Activated naive CD4-positive, alpha-beta T cell (primary cell): Measurements from ENCODE around the gene USP46.

ENCODE experiments used
- DNase-seq, 4 experiments: peaks; one replicate each; lab custom pipeline; 2025; lab: John Stamatoyannopoulos, UW

The USP46 gene

DNA sequence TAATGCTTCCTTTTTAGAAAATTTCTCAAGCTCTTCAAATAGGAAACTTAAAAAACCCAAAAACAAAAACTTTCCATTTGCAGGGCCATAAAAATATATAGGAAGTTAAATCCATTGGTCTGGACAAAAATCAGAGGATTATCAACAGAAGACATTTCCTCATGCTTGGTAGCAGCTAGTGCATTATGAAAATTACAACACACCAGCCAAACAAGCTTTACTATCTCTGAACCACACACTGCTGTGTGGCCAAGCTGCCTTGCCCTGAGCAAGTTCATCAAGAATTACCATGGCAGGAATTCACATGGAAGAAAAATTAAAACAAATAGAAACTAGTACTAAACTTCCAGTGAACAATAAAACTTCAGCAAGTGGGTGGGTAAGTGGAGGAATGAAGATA is 3.6 kb downstream of the USP46 start:
- DNase-seq, result no peak

DNA sequence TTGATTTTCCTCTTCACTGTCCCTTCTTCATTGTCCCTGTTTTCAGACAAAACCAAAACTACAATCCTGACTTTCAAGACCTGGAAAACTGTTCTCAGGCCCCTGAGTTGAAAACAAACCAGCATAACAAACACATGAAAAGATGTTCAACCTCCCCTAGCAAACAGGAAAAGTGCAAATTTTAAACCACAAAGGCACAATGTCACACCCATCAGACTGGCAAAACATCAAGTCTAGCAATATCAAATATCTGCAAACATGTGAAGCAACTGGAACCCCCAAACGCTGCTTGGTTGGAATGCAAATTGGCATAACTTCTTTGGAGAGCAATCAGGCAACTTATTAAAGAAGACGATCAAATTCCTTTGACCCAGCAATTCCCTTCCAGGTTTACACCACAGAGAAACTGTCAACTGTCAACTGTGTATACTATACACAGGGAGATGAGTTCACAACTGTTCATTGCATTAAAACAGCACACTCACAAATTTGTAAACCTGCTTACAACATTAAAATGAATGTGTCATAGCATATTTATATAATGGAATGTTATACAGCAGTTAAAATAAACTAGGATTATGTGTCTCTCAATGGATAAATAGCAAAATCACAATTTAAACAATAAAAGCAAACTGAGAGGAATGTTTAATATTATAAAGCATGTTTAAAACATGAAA is 7.0 kb downstream of the USP46 start:
- DNase-seq, result no peak

DNA sequence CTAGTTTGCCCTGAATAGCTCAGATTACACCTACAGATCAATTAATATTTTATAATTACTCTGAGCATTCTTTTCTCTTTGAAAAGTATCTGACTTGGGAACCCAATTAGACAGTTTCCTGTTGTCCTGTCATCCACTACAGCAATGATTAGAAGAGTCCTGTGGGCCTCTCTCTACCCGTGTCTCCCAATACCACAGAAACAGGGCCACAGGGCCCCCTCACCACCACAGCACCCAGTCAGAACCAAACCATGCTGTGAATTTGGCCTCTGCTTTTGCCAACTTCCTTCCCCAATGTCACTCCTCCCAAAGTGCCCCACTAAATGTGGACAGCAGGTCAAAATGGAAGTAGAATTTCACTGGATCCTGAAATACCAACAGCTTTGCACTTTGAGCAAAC is 10.3 kb downstream of the USP46 start:
- DNase-seq, result no peak

DNA sequence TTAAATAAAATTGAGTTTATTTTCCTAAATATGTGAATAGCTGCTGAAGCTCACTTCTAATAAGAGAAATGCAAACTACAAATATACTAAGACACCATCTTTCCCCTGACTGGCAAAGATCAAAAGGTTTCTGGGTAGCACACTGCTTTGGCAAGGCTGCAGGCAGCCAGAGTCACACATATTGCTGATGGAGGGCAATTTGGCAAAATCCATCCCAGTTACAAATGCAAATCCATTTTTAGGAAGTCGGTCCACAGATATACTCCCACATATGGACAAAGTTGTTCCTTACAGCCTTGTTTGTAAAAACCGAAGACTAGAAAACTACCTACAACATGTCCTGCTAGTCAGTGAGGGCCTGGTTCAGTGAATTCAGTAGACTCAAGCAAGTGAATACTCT is 12.4 kb downstream of the USP46 start:
- no peak for DNase-seq

DNA sequence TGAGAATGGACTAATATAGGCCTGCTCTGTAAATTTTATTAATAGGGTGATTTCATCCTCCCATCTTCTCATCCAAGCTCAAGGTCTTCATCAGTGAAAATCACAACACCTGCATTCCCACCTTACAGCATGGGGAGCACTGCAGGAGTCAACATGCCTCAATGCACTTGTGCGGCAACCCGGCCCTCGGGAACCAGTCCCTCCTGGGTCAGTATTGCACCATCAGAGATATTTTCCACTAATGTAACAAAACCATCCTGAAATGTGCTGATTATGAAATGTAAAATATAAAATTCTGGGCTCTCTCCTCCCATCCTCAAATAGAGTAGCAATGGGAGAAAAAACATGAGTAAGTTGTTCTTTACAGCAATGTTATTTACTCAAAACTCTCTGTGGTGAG is 13.0 kb downstream of the USP46 start:
- DNase-seq, result no peak

DNA sequence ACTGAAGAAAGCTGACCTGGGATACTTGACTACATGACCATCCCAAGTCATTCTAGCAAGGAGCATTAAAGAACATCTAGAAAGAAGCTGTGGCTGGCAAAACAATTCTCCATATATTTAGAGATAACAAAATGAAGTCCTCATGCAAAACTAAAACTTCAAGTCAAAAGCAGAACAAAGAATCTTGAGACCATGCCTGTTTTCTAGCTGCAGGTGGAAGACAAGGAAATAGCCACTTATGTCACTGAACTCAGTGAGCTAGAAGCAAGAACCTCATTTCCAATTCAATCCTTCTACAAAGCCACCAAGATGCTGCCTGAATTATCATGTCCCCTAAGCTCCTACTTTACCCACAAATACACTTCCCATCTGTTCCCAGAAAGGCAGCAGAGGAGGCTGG is 13.8 kb downstream of the USP46 start:
- no peak for DNase-seq

DNA sequence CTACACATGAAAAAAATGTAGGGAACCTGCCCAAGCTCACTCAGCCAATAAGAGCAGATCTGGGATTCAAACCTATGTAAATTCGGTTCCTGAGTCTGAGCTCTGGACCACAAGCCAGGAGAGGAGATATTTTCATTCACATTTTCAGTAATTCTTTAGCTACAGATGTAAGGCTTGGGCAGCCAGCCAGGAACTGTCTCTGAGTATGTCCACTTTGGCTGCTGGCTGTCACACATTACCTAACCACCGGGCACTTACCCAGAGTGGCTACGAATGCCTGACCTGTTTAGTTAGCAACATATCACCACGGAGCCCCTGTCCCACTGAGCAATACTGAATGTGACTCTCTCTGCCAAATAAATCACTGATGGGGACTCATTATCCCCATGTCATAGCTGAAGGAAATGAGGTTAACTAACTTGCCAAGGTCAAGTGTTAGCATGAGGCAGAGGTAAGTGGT is 15.3 kb downstream of the USP46 start:
- DNase-seq, result no peak

DNA sequence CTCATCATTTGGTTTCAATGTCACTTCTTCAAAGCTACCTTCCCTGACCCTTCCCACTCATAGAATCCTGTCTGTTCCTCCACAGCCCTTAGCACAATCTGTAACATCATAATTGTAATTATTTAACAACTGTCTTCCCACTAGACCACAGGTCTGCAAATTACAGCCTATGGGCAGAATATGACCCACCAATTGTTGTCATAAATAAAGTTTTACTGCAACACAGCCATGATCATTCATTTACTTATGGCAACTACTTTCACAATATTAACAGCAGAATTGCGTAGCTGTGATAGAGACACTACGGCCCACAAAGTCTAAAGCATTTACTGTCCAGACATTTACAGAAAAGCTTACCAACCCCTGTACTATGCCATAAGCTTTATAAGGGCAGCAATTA is 15.9 kb downstream of the USP46 start:
- no peak for DNase-seq

DNA sequence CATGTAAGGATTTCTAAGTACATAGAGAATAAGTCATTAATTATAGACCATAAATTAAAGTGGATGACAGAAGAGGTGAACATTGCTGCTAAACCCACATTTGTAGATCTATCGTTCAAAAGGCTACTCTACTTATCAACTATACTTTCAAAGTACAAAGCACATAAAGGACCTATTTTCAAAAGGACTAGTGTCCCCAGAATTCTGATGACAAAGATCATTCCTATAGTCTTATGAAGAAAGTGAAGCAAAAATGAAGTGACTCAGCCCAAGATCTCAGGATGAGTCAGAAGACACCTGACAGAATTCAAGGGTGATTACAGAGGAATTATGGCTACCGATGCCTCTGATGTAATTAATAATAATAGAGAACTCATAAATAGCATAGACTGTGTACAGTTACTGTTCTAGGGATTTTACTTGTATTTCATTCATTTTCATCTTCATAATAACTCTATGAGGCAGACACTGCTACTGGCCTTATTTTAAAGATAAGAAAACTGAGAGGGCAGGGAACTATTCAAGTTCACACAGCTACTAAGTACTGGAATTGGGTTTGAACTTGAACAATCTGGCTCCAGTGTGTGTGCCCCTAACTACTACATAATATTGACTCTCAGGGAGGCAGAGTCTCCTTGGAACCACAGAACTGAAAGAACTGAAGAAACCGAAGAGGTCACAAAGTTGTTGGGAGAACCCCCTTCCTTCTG is 17.1 kb downstream of the USP46 start:
- DNase-seq, result no peak

DNA sequence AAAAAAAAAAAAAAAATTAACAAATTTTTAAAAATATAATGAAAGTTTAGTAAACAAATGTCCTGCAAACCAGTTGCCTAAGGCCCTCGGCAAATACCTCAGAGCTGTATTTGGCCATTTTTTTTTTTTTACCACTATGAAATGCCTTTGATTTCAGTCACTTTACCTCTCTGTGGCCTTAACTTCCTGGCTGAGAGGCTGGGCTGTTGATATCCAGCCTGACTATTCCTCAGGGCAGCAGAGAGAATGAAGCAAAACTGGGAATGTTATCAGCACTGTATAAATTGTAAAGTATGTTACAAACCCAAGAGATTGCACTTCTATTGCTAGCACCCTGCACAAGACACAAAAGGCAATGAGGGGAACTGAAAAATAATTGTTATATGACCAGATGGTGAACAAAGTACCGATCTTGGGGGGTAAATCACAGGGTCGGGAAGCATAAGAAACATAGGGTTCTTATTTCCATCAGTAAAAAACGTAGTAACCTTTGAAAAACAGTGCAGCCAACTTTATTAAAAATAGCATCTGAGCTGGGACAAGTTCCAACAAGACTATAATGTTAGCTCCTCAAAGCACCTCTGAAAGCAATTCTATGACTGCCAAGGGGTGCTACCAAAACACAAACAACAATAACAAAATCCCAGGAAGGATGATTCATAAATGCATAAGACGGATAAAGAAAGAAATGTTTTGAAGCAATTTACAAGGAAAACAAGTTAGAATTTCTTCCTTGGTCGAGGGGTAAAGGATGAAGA is 18.1 kb downstream of the USP46 start:
- DNase-seq, result no peak

DNA sequence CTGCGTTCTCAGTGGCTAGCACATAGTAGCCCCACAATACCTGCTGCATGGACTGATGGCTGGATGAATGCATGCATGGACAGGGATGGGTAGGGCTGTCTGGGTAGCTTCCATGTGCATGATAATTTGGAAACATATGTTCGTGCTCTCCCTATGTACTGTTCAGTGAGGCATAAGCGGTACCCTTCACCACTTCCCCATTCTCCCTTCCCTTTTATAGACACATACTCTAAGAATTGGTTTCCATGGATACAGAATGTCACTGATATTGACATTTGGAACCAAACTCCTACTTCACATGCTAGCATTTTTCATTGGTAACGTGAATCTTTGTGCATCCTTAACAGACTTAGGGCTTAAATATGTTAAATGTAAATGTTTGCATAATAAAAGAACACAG is 20.4 kb downstream of the USP46 start:
- DNase-seq, result no peak

DNA sequence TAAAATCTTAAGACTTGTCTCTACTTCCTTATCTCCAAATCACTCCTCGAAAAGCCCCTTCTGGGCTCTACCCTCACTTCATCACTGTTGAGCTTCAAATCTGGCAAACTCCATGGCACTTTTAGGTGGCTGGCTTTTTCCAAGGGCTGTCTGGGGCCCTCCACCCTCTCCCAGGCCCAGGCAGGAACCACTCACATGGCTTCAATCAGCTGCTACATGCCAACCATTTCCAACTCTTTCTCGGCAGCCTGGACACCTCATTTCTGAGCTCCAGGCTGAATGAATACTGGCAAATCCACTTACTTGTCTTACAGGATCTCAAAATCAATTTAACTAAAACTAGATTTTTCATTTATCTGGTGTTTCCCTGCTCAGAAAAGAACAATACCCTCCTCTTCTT is 22.0 kb downstream of the USP46 start:
- DNase-seq, result no peak

DNA sequence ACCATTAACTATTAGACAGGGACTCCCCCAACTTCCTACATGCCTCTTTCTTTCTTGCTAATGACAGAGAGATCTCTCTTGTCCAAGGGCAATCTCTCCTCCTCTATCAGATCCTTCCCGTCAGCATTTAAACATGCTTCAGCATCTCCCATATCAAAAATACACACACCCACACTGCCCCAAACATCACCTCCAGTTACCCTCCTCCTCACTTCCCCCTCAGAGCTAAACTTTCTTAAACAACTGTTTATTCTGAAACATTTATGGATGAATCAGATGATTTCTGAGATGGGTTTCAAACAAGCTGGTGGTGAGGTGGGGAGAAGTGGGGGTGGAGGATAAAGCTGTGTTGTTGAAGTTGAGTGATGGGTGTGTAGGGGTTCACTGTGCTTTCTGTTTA is 23.5 kb downstream of the USP46 start:
- no peak for DNase-seq

DNA sequence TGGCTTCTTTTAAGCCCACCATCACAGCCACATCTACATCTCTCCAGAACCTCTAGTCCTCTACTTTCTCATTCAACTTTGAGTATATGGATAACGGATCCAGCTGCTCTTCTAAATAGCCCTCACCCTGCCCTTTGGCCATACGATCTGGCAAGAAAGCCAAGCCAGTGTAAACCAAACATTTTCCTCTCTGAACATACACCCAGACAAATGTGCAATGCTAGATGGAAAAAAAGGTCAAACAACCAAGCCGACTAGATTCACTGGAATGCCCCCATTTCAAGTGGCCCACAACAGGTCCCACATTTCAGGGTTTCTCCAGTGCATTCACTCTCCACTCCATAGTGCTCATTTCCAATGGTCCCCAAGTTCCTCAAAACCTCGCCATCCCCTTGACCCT is 24.0 kb downstream of the USP46 start:
- no peak for DNase-seq

DNA sequence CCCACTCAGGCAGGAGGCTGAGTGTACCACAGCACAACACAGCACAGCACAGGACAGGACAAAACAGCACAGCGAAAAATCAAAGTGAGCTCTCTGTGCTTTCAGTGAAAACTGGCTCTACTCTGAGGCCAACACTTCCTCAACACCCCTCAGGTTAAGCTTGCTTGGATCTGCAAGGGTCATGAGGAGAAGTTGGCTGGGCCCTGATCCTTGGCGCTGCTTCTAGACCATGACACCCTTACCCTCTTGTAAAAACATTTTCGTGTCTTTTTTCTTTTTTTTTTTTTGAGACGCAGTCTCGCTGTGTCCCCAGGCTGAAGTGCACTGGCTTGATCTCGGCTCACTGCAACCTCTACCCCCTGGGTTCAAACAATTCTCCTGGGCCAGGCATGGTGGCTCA is 25.3 kb downstream of the USP46 start:
- no peak for DNase-seq

DNA sequence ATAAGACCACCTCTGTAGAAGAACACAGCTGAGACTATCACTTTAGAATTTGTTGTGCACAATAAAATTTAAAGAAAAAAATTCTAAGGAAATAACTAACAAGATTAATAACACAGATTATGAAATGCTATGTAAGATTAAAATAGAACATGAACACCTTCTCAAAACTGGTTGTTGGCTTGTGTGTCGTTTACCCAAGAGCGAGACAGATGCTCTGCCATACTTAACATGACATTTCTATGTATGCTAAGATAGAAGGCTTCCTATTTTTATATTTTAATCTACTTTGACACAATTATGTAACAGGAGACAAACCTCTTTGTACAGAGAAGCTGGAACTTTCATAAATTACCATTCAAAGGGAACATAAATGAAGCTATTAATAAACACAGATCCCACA is 30.1 kb downstream of the USP46 start:
- no peak for DNase-seq

DNA sequence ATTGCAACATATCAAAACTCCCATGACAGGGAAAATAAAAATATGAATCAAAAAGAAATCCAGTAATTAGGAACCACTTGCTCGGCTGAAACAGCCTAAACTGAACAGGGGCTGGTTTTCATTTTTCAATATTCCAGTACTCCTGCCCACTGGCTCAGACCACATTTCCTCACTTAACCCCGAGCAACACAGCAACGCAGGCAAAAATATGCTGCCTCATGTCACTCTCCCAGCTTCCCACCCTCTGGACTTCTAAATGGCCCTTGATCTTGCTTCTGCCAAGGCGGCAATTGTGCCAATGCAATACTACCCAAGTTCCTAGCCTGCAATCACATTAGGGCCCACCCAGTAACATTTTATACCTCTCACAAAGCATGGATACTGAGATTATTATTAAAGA is 30.6 kb downstream of the USP46 start:
- no peak for DNase-seq

DNA sequence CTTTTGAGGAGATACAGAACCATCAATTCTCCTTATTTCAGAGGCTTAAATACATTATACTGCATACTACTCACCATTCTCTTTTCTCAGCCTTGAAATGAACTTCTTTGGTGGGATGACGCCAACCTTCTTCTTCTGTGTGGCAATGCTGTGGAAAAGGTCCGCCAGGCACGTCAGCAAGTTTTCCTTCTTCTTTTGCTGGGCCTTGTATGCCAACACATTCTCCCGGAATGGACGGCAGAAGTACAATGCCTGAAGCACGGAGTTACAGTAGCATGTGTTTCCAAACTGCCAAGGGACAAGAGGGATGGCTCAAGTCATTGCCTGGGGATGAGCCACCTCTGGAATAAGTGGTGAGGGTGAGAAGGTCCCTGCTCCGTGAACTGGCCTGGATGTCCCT is 31.2 kb downstream of the USP46 start:
- no peak for DNase-seq

DNA sequence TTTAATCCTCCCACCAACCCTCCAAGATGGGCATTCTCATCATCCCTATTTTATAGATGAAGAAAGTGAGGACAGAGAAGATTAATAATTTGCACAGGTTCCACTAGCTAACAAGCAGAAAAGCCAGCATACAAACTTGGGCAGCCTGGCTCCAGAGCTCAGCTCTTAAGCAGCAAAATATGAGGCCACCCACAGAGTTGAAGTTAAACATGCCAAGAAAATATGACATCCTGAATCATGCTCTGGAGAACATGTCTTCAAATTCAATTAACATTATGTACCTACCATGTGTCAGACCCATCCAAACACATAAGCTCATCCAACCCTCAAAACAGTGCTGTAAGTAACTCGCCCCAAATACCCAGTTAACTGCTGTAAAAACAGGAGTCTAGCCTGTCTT is 33.9 kb downstream of the USP46 start:
- DNase-seq, result no peak

DNA sequence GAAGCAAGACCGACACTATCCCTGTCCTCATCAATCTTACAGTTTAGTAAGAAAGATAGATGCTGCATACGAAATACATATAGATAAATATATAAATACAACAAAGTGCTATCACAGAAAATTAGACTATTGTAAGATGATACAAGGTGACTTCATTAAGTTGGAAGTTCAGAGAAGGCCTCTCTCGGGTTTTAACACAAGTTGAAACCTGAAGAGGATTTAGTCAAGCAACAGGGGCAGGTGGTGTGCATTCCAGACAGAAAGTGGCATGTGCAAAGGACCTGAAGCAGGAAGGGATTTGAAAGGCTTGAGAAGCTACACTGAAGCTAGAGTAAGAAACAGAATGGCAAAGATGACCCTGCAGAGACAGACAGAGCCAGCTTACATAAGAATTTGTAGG is 36.5 kb downstream of the USP46 start:
- no peak for DNase-seq

DNA sequence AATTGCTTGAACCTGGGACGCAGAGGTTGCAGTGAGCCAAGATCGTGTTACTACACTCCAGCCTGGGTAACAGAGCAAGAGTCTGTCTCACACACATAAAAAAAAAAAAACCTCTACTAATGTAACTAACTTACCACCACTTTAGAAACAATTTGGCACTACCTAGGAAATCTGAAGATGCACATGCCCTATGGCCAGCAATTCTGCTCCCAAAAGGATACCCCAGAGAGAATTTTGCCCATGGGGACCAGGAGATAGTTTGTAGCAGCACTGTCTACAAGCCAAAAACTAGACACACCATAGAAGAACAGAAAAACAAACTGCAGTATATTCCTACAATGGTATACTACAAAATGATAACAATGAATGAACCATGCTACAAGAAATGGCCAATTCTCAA is 37.5 kb downstream of the USP46 start:
- no peak for DNase-seq

DNA sequence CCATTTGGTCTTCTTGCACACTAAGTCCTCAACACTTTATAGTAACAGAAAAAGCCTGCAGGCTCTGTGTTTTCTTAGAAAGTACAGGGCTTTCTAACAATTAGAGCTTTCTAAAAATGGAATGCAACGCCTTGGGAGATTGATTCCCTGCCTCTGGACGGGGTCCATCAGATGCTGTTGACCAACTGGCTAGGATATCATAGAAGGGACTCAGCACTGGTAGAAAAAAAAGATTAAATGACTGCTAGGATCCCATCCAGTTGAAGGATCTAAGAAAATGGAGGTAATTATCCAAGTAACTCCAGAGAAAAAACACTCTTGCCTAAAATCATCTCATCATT is 39.5 kb downstream of the USP46 start:
- no peak for DNase-seq

DNA sequence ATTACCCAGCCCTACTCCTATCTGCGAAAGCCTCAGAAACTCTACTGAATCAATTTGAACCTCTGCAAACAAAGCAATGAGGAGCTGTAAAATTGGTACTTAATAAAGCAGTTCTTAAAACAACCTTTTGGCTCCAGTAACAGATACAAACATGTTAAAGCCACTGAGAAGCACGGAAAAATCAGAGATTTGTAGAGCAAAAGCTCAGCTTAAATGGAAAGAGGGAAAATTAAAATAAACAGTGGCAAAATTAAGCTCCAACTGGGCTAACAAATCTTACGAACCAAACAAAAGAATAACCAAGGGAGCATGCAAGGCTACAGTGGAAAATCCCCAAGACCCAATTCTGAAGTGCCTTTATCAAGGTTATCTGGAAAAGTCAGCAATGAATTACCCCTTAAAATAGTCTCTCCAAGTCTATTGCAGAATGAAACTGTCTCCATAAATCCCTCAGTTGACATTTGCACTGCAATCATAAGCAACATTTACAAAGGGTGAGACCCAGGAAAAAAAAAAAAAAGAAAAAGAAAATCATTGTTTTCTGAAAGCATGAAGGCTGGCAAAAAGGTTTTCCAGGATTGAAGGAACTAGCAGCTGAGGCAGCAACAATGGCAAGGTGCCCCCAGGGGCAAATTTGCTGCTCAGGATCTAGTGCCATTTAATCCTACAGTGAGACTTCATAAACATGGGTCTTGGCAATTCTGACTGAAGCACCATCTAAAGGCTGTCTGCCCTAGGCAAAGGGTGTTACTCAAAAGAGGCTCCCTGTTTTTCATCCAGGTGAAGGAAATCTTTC is 40.1 kb downstream of the USP46 start:
- no peak for DNase-seq
